Fibroblast of skin of abdomen (primary cell): ENCODE measurements around the gene ECM1. TPM values are rescaled to one million over a fixed set of nuclear protein-coding genes. Genes with fewer than 3 reads are reported as not detected.

Source experiments
- DNase-seq: peaks from one replicate; pipeline ENCODE4 v3.0.0-alpha.2; 2013
- polyA plus RNA-seq, 2 experiments: library from polyadenylated mRNA; unstranded; fragments of 120-200 nt; gene quantifications; one replicate each; pipeline ENCODE4 v1.2.1, GENCODE V29; 2013; ENCODE audit not compliant: insufficient read length in 2 of 2

Gene ECM1
- polyA plus RNA-seq (2013, experiment 1 of 2; ENCODE audit: insufficient read length), result 104 TPM
- 104 TPM for polyA plus RNA-seq (2013, experiment 2 of 2; ENCODE audit: insufficient read length)

DNA sequence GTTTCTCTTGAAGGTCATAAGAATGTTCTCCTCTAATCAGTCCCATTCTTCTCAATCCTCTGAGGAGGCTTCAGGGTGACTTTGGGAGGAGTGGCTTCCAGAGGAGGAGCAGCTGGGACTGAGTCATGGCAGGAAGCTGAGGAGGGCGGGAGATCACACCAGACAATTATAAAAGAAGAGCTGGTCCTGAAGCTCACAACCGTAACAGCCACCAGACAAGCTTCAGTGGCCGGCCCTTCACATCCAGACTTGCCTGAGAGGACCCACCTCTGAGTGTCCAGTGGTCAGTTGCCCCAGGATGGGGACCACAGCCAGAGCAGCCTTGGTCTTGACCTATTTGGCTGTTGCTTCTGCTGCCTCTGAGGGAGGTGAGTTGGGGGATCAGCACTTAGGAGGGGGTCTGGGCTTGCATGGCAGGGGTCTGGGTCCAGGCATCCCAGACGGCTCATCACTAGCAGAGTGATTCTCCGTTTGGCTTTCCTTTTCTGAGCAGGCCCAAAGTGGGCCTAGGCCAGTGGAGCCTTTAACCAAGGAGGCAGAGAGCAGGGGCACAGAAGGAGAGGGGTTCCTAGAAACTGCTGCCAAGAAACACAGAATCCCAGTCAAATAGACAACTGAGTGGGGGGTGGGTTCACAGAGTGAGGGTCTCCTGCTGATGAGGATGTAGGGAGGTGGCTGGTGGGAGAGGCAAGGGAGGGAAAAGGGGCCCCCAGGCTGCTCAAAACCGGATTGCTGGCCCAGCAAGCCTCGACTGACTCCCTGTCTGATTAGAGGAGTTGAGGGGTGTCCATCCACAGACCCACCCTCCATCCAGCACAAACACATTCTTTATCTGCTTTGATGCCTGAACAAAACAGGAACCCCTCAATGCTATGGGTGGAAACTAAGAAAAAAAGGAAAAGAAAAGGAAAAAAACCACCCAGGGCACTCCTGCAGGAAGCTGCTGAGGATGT, at the start of gene ECM1:
ECM1 (plus strand) TSS at position 198 of the 953 bp plus-strand sequence; CDS start at position 299, 101 bp downstream.
- peak; percentile 79 for DNase-seq

DNA sequence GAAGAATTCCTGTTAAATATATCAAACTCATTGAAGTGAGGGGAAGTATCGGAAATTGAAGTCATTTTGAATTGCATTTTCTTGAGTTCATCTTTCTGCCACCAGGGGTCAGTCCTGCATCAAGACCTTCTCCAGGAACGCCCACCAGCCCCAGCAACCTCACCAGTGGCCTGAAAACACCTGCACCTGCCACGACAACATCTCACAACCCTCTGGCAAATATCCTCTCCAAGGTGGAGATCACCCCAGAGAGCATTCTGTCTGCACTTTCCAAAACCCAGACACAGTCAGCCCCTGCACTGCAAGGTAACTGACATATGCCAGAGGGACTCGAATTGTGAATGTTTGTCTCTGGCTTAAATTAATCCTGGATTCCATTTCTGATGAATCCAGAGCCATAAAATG, 43.5 kb upstream of the ECM1 start:
- peak; percentile 40 for DNase-seq

DNA sequence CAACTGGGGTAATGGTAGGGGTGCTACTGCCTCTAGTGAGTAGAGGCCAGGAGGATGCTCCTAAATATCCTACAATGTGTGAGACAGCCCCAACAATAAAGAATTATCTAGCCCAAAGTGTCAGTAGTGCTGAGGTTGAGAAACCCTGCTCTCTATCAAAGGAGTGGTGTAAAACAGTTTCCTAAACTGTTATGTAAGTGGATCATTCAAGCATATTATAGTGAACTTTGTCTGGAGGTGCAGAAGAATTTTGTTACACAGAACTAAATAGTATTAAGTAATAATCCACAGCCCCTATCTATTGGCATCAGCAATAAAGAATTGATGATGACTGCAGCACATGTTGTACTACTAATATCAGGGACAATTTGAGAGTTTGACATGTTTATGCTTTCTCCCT, 40.9 kb upstream of the ECM1 start:
- no peak for DNase-seq

DNA sequence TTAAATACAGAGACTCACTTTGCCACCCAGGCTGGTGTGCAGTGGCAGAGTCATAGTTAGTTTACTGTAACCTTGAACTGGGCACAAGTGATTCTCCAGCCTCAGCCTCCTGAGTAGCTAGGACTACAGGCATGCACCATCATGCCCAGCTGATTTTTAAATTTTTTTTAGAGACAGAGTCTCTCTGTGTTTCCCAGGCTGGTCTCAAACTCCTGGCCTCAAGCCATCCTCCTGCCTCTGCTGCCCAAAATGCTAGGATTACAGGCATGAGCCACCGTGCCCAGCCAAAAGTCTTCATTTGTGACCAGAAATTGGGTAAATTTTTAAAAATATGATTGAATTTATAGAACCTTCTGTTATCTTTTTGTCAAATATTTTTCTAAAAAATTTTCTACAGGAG, 38.6 kb upstream of the ECM1 start:
- DNase-seq, result no peak

DNA sequence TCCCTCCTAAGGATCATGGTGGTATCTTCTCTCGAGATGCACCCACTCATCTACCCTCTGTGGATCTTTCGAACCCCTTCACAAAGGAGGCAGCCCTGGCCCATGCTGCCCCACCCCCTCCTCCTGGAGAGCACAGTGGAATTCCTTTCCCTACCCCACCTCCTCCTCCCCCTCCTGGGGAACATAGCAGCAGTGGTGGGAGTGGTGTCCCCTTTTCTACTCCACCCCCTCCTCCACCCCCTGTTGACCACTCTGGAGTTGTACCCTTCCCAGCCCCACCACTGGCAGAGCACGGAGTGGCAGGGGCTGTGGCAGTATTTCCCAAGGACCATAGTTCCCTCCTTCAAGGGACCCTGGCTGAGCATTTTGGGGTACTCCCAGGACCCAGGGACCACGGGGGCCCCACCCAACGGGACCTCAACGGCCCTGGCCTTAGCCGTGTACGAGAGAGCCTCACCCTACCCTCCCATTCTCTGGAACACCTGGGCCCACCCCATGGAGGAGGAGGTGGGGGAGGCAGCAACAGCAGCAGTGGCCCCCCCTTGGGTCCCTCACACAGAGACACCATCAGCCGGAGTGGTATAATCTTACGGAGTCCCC, 35.2 kb upstream of the ECM1 start:
- no peak for DNase-seq

DNA sequence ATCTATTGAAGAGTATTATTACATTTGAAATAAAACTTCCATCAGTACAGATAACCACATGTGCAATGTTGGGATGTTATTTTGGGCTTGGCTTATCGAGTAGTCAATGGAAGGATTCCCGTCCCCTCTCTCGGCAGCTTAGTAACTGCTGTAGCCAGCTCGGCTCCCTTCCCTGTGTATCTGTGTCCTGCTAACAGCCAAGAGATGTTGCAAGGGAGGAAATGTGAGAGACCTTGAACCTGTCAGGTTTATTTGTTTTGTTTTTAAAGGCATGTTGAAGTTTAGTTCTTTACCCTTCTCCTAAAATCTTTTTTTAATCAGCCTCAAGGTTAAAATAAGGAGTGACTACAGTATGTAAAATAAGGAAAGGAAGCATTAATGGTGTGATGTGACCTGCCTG, 34.2 kb upstream of the ECM1 start:
- no peak for DNase-seq

DNA sequence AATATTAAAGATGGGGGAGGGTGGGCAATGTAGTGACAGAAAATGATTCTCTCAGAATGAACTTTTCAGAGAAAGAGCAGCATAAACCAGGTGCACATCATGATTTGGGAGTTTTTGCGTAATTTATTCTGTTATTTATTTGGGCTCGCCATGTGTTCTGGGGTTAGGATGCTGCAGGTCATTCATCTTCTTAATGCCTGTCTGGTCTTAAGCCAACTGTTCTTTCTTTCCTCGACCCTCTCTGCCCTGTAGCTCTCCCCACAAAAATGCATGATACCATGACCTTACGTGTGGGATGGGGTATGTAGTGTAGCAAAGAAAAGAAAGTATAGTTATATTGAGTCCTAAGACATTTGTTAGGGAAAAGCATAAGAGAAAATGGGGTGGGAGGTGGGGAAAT, 33.0 kb upstream of the ECM1 start:
- DNase-seq, result no peak

DNA sequence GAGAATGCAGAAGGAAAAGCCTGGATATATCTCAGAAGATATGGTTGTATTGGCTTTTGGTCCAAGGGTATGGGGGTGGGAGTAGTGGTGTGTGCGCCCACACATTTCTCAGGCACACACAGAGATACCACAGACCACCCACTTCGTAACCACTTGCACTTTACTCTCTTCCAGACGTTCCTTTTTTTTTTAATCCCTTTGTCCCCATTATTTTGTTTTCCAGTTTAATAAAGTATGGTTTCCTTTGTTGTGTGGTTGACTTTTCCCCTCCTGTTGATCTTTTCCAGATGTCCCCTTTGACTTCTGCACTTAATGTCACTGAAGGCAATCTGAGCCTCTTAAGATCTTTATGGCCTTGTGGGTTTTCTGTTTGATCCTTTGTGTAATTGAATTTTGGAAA, 31.2 kb upstream of the ECM1 start:
- no peak for DNase-seq

DNA sequence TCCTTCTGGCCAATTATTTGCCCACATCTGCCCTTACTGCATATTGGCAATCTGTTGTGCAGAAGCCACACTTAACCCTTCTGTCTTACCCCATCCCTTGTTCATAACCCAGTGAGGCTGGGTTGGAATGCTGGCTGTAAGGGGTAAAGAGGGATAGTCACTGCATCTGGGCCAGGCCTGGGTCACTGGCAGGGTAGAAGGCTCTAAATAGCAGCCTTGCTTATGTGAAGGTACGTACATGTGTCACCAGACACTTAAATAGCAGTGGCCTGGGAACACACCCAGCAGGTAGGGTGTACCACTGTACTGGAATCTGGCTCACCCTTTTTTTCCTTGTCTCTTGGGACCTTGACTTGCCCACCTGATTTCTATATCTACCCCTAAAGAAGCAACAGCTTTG, 30.6 kb upstream of the ECM1 start:
- DNase-seq, result no peak

DNA sequence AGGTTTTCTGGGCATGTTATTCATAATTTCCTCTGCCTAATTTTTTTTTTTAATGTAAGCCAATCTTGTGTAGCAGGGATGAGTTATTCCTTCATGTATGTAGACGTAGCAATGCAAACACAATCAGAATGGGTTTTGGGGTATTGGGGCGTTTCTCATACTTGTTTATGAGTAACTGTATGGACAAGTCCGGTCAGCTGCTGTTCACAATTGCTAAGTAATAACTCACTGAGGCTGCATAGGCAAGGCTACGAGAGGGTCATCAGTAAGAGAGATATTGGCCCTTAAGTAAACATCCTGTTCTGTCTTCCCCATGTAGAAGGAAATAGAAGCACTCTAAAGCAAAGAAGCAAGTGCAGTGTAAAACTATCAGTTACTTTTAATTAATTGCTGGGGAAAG, 30.2 kb upstream of the ECM1 start:
- peak; percentile 24 for DNase-seq

DNA sequence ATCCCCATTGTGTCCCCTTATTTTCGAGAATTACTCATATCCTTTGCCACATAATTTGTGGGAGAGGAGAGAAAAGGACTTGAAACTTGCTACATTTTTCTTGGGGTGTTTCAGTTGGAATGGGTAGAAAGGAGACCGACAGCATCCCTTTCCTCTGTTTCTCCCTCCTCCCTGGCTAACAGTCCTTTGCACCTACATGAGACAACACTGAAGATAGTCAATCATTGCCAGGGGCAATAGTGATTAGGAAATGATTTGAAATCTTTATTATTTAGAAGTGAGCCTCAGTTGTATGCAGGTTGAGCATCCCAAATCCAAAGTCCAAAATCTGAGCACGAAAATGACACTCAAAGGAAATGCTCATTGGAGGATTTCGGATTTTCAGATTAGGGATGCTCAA, 28.5 kb upstream of the ECM1 start:
- DNase-seq, result no peak

DNA sequence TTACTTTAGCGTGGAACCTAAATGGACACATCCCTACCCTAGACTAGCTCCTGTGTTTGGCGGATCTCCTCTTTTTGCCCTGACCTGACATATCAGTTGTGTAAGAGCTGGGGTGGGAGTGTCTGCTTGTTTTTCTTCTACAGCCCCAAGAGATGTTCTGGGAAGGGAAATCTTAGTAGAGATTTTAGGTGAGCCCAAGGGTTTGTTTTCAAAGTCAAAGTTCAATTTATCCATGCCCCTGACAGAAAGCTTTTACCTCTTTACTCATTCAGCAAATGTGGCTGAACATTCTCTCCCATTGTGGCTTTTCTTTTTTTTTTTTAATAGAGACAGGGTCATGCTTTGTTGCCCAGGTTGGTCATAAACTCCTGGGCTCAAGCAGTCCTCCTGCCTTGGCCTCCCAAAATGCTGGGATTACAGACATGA, 28.0 kb upstream of the ECM1 start:
- DNase-seq, result no peak

DNA sequence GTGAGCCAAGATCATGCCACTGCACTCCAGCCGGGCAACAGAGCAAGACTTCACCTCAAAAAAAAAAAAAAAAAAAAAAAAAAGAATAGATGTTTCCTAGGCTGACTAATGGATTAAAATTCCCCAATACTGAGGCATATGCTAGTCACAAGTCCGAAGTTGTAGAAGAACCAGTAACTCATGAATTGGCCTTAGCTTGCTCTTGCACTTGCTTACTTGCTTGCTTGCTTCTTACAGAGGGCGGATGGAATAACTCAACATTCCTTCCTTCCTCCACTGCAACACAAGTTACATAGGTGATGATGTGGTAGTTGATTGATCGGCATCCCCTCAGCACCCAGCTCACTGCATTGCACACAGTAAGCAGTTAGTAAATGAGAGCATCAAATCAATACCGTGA, 23.5 kb upstream of the ECM1 start:
- DNase-seq, result peak; percentile 65

DNA sequence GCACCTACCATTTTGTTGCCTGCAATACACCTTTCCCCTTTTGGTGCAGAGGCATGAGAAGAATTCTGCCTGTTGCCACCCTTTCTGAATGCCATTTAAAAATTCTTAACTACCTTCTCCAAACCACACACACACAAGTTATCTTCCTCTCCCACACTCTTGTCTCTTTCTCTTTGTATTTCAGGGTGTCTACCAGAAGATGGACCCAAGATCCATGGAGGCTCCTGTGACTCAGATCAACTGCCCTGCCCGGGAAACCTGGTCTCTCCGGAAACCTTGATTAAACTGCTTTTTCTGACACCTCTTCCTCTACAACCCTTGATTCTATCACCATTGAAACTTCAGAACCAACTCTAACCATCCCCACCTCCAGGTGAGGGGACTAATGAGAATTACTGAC, 23.0 kb upstream of the ECM1 start:
- peak; percentile 34 for DNase-seq

DNA sequence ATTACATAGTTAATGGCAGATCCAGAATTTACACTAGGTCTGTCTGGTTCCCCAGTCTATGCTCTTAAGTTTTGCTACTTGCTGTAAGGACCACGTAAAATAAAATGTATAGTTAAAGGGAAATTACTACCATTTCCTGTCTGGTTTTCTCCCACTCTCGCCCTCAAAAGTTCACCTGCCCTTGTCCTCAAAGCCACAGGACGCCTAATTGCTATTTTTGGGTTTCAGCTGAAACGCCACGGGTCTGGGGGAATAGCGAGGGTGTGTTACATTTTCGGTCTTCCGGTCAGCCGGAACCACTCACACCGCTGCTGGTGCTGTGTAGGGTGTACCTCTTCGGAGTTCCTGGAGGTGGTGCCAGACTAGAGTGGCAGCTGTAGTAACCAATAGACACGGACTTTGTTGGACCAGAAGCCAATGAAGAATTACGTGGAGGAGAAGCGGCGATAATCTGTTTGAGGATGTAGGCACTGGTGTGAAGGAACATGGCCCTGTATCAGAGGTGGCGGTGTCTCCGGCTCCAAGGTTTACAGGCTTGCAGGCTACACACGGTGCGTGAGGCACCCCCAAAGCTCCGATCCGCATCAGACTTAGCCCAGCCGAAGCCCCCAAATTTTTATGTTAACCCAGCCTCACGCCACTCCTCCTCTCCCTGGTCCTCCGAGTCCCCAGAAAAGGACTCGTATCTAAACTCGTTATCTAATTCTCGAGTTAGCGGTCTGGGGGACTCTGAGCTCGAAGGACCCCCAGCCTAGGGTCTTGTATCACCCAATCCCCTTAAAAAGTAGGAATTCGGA, 20.7 kb upstream of the ECM1 start, which contains the start of gene TARS2:
TARS2 (plus strand) TSS at position 454 of the 797 bp plus-strand sequence; CDS start at position 486, 32 bp downstream.
- peak; percentile 99 for DNase-seq

DNA sequence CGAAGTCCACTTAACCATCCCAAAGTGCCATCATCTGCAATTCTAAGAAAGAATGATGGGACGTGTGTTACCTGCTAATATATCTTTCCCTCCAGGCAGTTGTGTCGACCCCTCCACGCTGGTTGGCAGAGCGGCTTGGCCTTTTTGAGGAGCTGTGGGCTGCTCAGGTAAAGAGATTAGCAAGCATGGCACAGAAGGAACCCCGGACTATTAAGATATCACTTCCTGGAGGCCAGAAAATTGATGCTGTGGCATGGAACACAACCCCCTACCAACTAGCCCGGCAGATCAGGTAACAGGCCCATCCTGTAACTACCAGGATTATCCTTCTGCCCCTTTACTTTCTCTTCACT, 20.2 kb upstream of the ECM1 start:
- DNase-seq, result no peak

DNA sequence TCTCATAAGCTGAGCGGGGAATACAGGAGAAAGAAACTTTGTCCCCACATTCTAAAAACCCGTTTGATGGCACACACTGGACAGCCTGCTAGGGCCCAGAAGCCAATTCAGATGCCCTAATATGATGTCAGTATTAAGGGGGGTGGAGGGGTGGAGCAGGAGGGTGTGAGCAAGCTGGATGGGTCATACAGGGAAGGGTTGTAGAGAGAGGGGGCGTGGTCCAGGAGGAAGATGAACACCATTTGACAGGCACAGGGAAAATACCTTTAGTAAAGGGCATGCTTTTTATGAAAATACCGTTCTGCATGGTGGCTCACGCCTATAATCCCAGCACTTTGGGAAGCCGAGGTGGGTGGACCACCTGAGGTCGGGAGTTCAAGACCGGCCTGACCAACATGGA, 14.7 kb upstream of the ECM1 start:
- DNase-seq, result no peak

DNA sequence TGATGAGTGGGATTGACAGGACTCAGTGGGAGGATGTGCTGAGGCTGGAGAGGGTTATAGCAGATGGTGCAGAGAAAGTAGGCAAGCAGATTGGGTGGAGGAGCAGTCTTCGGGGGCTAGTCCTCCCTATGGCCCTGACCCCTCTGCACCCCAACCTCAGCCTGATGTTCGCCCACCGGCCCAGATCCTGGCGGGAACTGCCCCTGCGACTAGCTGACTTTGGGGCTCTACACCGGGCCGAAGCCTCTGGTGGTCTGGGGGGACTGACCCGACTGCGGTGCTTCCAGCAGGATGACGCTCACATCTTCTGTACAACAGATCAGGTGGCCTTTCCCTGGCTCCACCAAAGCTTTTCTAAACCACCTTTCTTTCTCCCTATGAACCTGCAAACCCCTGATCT, 9.6 kb upstream of the ECM1 start:
- no peak for DNase-seq

DNA sequence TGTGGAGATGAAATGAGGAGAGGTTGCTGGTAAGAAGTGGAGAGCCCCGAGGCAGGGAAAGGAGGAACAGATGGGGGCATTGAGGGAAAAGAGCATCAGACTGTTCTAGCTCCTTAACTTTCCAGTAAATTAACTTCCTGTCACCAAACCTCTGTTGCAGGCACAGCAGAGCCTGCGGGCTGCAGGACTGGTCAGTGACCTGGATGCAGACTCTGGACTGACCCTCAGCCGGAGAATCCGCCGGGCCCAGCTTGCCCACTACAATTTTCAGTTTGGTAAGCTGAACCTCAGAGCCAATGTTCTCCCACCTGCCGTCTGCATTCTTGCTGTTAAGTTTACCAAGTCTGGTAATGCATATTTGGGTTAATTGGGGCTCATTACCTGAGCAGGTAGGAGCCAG, 2.5 kb upstream of the ECM1 start:
- DNase-seq, result no peak

DNA sequence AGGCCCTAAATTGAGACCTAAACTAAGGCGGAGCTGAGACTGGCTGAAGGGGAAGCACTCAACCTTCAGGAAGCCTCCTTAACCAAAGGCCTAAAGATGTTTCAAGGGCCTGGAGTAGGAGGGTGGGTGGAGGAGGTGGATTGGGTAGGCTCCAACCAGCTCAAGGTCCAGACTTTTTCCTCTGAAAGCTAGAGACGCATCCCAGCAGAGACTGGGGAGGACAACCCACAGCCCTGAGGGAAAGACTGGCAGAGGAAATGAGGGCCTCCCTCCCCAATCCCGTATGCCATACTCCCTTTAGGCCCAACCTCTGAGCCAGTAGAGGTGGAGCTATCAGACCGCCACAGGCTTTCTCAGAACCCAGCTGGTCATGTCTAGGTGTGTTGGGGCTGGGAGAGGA, 1.1 kb downstream of the ECM1 start:
- no peak for DNase-seq

DNA sequence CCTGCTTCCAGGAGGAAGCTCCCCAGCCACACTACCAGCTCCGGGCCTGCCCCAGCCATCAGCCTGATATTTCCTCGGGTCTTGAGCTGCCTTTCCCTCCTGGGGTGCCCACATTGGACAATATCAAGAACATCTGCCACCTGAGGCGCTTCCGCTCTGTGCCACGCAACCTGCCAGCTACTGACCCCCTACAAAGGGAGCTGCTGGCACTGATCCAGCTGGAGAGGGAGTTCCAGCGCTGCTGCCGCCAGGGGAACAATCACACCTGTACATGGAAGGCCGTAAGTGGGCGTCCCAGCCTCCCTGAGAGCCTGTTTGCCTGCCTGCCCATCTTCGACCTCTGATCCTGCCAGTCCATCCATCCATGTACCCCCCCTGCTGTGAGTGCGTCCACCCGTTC, 3.6 kb downstream of the ECM1 start:
- DNase-seq, result no peak

DNA sequence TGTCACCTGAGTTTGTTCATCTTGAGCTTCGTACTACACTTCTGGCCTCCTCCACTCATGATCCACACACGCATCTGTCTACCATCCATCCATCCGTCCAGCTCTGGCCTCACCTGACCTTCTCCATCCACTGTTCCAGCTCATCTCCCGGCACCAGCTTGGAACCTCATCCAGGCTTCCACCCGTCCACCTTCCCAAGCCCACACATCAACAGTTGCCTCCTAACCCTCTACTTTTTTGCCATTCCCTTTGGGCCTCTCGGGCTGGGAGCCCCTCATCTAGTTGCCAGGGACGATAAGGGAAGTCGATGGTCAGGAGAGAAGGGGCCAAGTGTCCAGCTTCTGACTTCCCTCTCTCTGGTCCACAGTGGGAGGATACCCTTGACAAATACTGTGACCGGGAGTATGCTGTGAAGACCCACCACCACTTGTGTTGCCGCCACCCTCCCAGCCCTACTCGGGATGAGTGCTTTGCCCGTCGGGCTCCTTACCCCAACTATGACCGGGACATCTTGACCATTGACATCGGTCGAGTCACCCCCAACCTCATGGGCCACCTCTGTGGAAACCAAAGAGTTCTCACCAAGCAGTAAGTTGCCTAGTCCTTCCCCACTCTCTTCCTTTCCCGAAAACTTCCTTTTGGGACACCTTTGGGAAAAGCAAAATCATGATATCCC, 4.2 kb downstream of the ECM1 start:
- no peak for DNase-seq

DNA sequence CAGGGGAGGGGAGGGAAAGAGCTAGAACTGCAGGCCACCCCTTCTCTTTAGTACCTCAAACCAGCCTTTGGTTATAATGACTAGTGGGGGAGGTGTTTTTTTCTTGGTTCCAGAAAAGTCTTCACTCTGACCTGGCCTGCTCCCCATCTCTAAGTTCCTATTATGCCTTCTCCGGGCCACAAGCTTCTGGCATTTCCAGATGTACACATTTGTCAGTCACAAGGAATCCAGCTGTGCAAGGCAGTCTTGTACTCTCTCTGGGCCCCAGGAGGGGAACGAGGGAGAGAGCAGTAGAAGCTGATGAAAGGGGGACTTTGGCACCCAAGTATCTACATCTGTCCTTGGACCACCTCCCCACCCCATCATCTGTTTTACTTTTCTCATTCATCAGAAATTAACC, 4.9 kb downstream of the ECM1 start:
- no peak for DNase-seq
